Measurements from ENCODE around the gene WDR90.
"Not testable (repeated sequence)": the region's sequence is repeated elsewhere in the genome, so short reads cannot be mapped to it uniquely, and the experiment has no call there.

WDR90 gene

GRCh38 chr16:677316-678190, 28.4 kb downstream of the WDR90 start:
- no peak for DNase-seq

DNA sequence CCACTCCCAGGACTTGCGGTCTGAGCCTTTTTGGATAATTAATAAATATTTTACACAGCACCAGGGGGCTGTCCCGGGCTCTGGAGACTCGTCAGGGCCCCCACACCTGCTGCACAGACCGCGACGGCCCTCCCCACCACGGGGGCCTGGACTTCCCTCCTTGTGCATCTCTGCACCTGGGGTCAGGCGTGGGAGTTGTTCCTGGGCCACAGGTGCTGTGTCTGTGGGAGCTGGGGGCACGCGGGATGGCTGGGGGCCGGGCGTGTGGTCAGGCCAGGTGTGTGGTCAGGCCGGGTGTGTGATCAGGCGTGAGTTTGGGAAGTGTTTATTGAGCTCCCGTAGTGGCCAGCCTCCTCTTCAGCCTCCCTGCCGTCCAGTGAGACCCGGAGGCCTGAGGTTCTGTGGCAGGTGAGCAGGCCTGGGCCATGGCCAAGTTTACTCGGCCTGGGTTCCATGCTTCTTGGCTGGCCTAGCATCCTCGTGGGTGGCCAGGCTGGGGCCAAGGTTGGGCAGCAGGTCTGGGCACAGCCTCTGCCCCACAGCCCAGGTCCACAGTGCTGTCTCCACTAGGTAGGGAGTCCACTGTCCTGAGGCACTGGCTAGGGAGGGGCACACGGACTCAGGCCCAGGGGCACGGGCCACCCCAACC, 29.2 kb downstream of the WDR90 start:
- no peak for DNase-seq

GRCh38 chr16:678858-679813, 30.0 kb downstream of the WDR90 start:
- peak; percentile 92 for DNase-seq

DNA sequence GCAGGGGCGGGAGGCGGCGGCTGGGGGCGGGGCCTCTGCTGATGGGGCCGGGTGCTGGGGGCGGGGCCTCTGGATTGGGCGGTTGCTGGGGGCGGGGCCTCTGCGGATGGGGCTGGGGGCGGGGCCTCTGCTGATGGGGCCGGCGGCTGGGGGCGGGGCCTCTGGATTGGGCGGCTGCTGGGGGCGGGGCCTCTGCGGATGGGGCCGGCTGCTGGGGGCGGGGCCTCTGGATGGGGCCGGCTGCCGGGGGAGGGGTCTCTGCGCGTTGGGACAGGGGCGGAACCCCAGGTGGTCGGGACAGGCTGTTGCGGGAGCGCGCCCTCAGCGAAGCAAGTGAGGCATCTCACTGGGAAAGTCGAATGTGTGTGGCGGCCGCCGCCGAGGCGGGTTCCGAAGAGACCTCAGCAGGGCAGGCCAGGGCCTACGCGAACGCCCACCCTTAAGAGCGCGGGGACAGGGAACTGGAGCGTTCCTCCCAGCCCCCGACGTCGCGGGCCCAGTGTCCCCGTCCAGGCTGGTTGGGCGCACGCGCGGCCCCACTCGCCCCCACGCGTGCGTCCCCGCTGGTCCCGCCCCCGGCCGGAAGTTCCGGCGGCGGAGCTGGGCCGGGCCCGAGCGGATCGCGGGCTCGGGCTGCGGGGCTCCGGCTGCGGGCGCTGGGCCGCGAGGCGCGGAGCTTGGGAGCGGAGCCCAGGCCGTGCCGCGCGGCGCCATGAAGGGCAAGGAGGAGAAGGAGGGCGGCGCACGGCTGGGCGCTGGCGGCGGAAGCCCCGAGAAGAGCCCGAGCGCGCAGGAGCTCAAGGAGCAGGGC, 30.9 kb downstream of the WDR90 start, which contains the start of gene STUB1:
Gene STUB1 (plus strand): TSS at position 597 of the 811 bp plus-strand sequence. CDS start 116 bp downstream, at position 713.
- peak; percentile 93 for DNase-seq

- DNase-seq, result no peak
Observed at GRCh38 chr16:680625-680945, 31.4 kb downstream of the WDR90 start.

DNA sequence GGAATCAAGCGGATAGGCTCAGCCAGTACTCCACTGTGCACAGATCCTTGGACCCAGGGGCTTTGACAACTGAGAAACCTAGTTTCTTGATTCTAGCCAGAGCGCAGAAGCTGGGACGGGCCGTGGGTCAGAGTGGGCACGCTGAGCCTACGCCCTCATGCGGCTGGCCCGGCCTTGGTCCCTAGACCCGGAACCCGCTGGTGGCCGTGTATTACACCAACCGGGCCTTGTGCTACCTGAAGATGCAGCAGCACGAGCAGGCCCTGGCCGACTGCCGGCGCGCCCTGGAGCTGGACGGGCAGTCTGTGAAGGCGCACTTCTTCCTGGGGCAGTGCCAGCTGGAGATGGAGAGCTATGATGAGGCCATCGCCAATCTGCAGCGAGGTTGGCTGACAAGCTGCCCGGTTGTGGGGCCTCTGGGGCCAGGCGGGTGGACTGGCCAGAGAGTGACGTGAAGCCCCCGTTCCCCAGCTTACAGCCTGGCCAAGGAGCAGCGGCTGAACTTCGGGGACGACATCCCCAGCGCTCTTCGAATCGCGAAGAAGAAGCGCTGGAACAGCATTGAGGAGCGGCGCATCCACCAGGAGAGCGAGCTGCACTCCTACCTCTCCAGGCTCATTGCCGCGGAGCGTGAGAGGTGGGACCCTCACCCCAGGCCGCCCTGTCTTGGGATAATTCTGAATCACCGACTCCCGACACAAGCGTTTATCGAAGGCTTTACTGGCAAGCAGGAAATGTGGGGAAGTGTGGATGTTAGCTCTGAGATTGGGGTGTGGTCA, 32.0 kb downstream of the WDR90 start:
- peak; percentile 64 for DNase-seq

- DNase-seq, result no peak
Observed at GRCh38 chr16:681746-682427, 32.7 kb downstream of the WDR90 start.

DNA sequence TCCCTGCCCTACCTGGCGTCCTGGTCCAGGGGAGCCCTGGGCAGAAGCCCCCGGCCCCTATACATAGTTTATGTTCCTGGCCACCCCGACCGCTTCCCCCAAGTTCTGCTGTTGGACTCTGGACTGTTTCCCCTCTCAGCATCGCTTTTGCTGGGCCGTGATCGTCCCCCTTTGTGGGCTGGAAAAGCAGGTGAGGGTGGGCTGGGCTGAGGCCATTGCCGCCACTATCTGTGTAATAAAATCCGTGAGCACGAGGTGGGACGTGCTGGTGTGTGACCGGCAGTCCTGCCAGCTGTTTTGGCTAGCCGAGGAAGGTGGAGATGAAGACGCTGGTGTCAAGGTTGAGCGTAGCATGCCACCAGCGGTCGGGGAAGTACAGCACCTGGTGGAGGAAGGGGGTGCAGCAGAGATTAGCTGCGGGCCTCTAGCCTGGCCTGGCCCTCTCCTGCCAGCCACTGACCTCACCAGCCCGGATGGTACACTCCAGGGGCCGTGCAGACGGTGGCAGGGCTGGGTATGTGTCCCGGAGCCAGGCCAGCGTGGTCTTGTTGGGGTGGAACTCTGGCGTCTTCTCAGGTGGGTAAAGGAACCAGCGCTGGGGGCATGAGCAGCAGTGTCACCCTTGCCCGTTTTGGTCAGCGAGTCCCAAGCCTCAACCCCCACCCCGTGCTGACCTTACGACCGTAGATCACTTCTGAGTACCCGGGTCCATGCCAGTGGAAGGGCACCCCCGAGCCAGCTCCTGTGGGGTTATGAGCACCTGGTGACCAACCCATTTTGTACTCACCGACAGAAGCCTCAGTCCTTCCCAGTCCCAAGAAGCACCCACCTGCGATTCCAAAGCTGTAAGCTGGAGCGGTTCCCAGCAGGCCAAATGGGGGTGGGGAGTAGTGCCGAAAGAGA, 33.6 kb downstream of the WDR90 start:
- no peak for DNase-seq

DNA sequence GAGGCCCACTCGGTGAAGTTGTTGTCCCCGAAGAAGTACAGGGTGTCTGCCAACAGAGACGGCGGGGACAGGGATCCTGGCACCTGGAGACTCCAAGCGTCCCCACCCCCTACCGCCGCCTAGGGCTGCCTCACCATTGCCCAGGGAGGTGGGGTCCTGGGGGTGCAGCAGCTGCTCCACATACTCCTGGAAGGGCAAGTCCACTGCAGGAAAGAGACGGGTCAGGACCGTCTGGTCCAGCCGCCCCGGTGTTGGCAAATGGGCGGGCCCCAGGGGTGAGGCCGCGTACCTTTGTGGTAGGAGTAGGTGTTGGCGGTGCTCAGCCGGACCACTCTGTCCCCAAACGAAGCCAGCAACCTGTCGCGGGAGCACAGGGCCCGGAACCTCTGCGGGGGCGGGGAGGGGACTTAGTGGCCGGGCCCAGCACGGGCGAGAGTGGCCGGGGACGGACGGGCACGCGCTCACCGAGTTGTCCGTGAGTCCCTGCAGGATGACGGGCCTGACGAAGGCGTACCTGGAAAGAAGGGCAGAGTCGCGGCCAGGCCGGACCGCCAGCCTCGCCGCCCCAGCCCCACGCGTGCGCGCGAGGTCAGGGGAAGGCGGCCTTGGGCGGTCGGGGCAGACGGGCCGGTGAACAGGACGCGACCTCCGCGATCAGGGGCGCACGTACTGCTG, 34.4 kb downstream of the WDR90 start:
- peak; percentile 72 for DNase-seq

GRCh38 chr16:684071-684794, 35.1 kb downstream of the WDR90 start, which contains the start of gene JMJD8:
JMJD8 (minus strand) TSS chr16:684334; CDS start chr16:684319, 15 bp downstream.
- DNase-seq, result peak; percentile 98

DNA sequence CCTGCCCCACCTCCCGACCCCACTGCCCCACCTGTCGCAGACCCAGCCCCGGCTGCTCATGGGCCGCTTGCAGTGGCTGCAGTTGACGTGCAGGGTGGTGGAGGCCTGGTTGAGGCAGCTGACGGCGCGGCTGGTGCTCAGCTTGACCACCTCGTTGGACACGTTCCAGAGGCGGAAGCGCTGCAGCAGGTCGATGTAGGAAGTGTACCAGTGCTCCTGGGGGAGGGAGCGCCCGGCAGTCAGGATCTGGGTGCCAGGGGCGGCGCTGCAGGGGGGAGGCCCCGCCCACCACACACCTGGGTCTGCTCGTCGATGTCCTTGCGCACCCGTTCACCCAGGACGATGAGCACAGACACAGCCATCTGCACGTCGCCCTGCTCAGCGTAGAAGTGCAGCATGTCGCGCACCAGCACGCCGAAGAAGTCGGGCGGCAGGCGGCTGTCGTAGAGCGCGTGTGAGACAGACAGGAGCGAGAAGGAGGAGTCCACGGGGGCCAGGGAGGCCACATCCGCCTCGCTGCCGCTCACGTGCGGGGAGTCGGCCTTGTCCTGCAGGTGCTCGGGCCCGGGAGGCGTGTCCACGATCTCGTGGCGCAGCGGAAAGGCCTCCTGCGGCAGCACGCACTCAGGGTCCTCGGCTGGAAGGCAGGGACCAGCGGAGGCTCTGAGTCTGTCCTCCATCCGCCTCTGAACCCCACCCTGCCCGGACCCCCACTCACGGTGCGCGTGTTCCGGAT, 36.0 kb downstream of the WDR90 start:
- DNase-seq, result peak; percentile 96

DNA sequence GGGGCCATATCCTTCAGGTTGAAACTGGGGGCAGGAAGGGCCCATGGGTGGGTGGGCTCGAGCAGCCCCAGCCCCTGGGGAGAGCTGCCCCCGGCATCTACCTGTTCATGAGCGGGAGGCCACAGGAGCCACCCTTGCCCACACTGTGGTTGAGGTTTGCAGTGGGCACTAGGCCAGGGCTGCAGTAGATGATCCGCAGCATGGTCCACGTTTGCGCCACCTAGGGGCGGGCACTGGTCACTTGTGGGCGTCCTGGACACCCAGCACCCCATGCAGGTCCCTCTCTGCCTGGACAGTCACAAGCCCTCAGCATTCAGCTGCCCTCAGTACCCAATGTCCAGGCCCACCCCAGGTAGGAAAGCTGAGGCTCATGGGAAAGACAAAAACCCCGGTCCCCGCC, 36.8 kb downstream of the WDR90 start:
- DNase-seq, result peak; percentile 86

DNA sequence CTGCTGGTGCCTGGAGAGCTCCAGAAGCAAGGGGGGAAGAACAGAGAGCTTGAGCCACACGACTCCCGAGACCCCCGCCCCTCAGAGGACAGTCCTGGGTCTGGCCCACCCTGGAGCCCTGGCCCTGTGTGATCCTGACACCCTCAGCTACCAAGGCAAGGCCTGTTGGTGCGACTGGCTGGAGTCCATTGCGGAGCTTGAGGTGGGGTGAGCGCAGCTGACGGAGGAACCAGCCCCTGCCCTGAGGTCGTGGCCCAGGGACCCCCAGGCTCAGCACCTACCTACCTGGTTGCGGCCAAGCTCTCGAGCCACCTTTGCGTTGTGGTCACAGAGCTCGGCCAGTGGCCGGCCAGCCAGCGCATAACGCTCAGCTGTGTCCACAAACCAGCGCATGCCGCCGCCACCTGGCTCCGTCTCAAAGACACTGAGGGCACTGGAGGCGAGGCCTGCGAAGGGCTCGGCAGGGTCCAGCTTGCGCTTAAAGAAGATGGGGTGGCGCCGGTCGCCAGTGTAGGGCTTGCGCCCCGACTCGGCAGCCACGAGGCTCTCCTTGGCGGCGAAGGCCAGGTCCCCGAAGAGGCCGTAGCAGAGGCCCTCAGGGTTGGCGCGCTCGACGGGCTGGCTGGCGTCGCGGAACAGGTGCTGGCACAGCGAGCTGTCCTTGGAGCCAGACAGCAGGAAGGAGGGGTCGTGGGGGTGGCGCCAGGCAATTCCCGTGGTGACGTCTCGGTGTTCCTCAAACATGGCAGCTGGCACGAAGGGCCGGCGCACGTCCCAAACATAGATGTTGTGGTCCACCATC, 37.5 kb downstream of the WDR90 start:
- DNase-seq, result no peak

GRCh38 chr16:687499-687898, 38.3 kb downstream of the WDR90 start:
- no peak for DNase-seq

GRCh38 chr16:689175-689897, 40.2 kb downstream of the WDR90 start:
- DNase-seq, result peak; percentile 51

GRCh38 chr16:691242-691641, 42.1 kb downstream of the WDR90 start:
- DNase-seq, result not testable (repeated sequence)

Measured in DMS53 (cell line).